ENCODE measurements around the gene RAB8B.

GRCh38 chr15:63232405-63232804 lies 43.0 kb downstream of the RAB8B start:
- TF ChIP-seq POLR2A (IDR thresholded peaks at IDR 0.05) (no peak), CTCF (IDR thresholded peaks at IDR 0.05) (no peak)

Measured in lower leg skin (tissue), 3 donors.